B cell (primary cell): ENCODE data around the gene SNX11. TPM values are rescaled to one million over a fixed set of nuclear protein-coding genes. Genes with fewer than 3 reads are reported as not detected.

ENCODE experiments used
- ATAC-seq: fragments of 200-7000 bp; cut with Tn5 transposase; one replicate; pipeline ENCODE4 v1.10.0; 2021; ENCODE audit warnings: low read depth, mild to moderate bottlenecking, moderate number of reproducible peaks, moderate library complexity
- CTCF ChIA-PET: fragments of 350-600 bp; sonication (Branson Sonifier 250); formaldehyde crosslinking; loops from one replicate; lab custom pipeline; 2021; ENCODE audit warnings: antibody characterized with exemption, inconsistent platforms; lab: Charles Lee
- POLR2A ChIA-PET: fragments of 350-600 bp; sonication (Branson Sonifier 250); formaldehyde crosslinking; loops from one replicate; lab custom pipeline; 2021; ENCODE audit warnings: antibody characterized with exemption; lab: Charles Lee
- DNase-seq: peaks from one replicate; pipeline ENCODE4 v3.0.0; 2013
- H2AFZ ChIP-seq: 2 replicates; pipeline ENCODE4 v1.6.1; 2012; ENCODE audit warnings: mild to moderate bottlenecking, low read depth, low read length; ENCODE audit not compliant: insufficient read depth, poor library complexity, severe bottlenecking
- H3K27ac ChIP-seq, 2 donors: 1 replicate in 1 of 2; 2 replicates in 1 of 2; pipeline ENCODE4 v1.5.1; 2012 to 2013; ENCODE audit warnings: low read length in 2 of 2, mild to moderate bottlenecking in 2 of 2, moderate library complexity in 1 of 2
- H3K27me3 ChIP-seq, 4 experiments: fragments of 200-600 bp in 1 of 4; sonication (generic) in 1 of 4; replicated peaks in 1 of 4; 1 replicate in 2 of 4; 2 replicates in 2 of 4; pipeline versions ENCODE4 v1.6.1 to v1.7.0; 2013 to 2016; ENCODE audit warnings: low read length in 3 of 4, mild to moderate bottlenecking in 2 of 4, mixed read lengths in 1 of 4, moderate library complexity in 1 of 4; ENCODE audit not compliant: insufficient read depth in 4 of 4, control insufficient read depth in 3 of 4; ENCODE audit errors: control extremely low read depth in 1 of 4
- H3K36me3 ChIP-seq, 2 experiments: replicated peaks in 1 of 2; 1 replicate in 1 of 2; 2 replicates in 1 of 2; pipeline versions ENCODE4 v1.6.1 to v1.7.1; 2013; ENCODE audit warnings: low read length in 1 of 2; ENCODE audit not compliant: insufficient read depth in 2 of 2, control insufficient read depth in 1 of 2; ENCODE audit errors: control extremely low read depth in 1 of 2, extremely low read depth in 1 of 2
- H3K4me1 ChIP-seq, 2 donors: fragments of 200-600 bp in 1 of 2; sonication (generic) in 1 of 2; 1 replicate in 1 of 2; 2 replicates in 1 of 2; pipeline versions ENCODE4 v1.5.1 to v1.6.1; 2013 to 2017; ENCODE audit warnings: low read length in 2 of 2; ENCODE audit not compliant: control insufficient read depth in 2 of 2, insufficient read depth in 2 of 2
- H3K4me2 ChIP-seq: replicated peaks from 2 replicates; pipeline ENCODE3; 2012; ENCODE audit warnings: mild to moderate bottlenecking, low read depth, low read length; ENCODE audit not compliant: poor library complexity, severe bottlenecking
- H3K4me3 ChIP-seq, 5 experiments: fragments of 200-600 bp in 1 of 5; sonication (generic) in 1 of 5; 1 replicate in 3 of 5; 2 replicates in 2 of 5; pipeline versions ENCODE4 v1.5.1 to v1.7.0; 2011 to 2016; ENCODE audit warnings: low read length in 4 of 5, mild to moderate bottlenecking in 4 of 5, low read depth in 2 of 5, control low read depth in 1 of 5, moderate library complexity in 1 of 5; ENCODE audit not compliant: insufficient read depth in 1 of 5; ENCODE audit errors: control extremely low read depth in 1 of 5, extremely low read depth in 1 of 5
- H3K79me2 ChIP-seq: fragments of 200-600 bp; sonication (generic); one replicate; pipeline ENCODE4 v1.6.0; 2016; ENCODE audit warnings: low read length; ENCODE audit not compliant: control insufficient read depth, insufficient read depth
- H3K9ac ChIP-seq: fragments of 200-600 bp; sonication (generic); 2 replicates; pipeline ENCODE4 v1.6.1; 2017; ENCODE audit warnings: mild to moderate bottlenecking, low read length, moderate library complexity
- H3K9me3 ChIP-seq, 3 donors: one replicate each; pipeline versions ENCODE4 v1.6.1 to v1.7.1; 2013; ENCODE audit warnings: low read length in 2 of 3; ENCODE audit not compliant: control insufficient read depth in 2 of 3, insufficient read depth in 1 of 3; ENCODE audit errors: control extremely low read depth in 1 of 3
- H4K20me1 ChIP-seq: 2 replicates; pipeline ENCODE4 v1.6.0; 2012; ENCODE audit warnings: mild to moderate bottlenecking, low read length; ENCODE audit not compliant: insufficient read depth, control insufficient read depth, poor library complexity, severe bottlenecking
- H3K27ac Mint-ChIP-seq: one replicate; pipeline ENCODE4 v1.8.0; 2021; ENCODE audit warnings: mixed read lengths
- H3K27me3 Mint-ChIP-seq: one replicate; pipeline ENCODE4 v1.8.0; 2021; ENCODE audit warnings: mixed read lengths
- H3K4me1 Mint-ChIP-seq: one replicate; pipeline ENCODE4 v1.8.0; 2021; ENCODE audit warnings: mixed read lengths
- H3K4me3 Mint-ChIP-seq: one replicate; pipeline ENCODE4 v1.8.0; 2021; ENCODE audit warnings: mixed read lengths
- H3K9me3 Mint-ChIP-seq: one replicate; pipeline ENCODE4 v1.8.0; 2022; ENCODE audit warnings: mixed read lengths; ENCODE audit not compliant: insufficient read depth
- EZH2 ChIP-seq: IDR thresholded peaks from 2 replicates; pipeline ENCODE4 v1.6.1; 2012; ENCODE audit warnings: borderline replicate concordance, low read depth, mild to moderate bottlenecking, moderate library complexity, low read length; ENCODE audit not compliant: insufficient read depth, poor library complexity, severe bottlenecking
- WGBS: methylation state at CpG from one replicate; pipeline ENCODE4 v1.1.5; 2013; ENCODE audit warnings: missing lambda C conversion rate; ENCODE audit not compliant: insufficient coverage; 5-methylcytosine and 5-hydroxymethylcytosine counted together
- intact Hi-C: fragments of 100-400 bp; cut with micrococcal nuclease; formaldehyde crosslinking; loops from one replicate; pipeline ENCODE4 v1.10.0; 2022
- polyA plus RNA-seq: library from polyadenylated mRNA; depleted of rRNA; stranded (reverse); fragments of >200 nt; gene quantifications from 2 replicates; pipeline ENCODE4 v1.2.3, GENCODE V29; 2012
- total RNA-seq, 2 donors: library from RNA; stranded (reverse); fragments of 120-200 nt in 1 of 2; gene quantifications; 1 replicate in 1 of 2; 2 replicates in 1 of 2; pipeline versions ENCODE4 v1.2.3 to v1.2.4, GENCODE V29; 2013 to 2022
- TF ChIP-seq, protein P1 (sequence below): fragments of 200-600 bp; IDR thresholded peaks from one replicate; pipeline ENCODE4 v1.8.0; 2022; ENCODE audit warnings: antibody characterized with exemption, mild to moderate bottlenecking

SNX11 gene
- total and polyA plus RNA-seq, 2 donors (not counting 1 experiment from before 2014, with no cell fraction given), result 25.6 to 42.0 TPM

DNA sequence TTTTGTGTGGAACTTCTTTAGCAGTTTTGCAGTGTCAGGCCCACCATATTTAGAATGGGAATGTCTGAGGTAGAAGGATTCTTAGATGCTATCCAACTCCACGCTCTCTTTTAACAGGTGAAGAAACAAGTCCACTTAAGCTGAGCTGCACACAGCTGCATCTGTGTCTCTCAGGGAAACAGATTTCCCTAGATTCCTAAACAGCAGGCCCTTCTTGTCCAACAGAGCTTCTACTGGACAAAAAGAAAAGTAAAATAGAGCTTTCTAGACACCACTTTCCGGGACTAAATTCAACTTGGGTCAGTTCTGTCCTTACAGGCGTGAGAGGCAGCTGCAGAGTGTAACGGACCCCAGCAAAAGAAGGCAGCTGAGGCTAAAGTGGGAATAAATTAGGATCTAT is 51.7 kb downstream of the SNX11 start:
- H3K4me1 Mint-ChIP-seq, result peaks cover 4% of the 10 kb centered on the region
- intact Hi-C loops, result no loop called here
- WGBS, result 100% methylated on average over 3 of the region's 4 CpGs
- no peak overlapping the region for H3K4me2 ChIP-seq
- H3K4me3 Mint-ChIP-seq, result no peak overlapping the region
- no peaks in the 10 kb centered on the region for H3K27me3 ChIP-seq
- H2AFZ ChIP-seq, result no peak overlapping the region
- H3K27me3 Mint-ChIP-seq, result no peaks in the 10 kb centered on the region
- H3K9me3 ChIP-seq, result no peaks in the 10 kb centered on the region
- CTCF ChIA-PET, result interaction anchor here (1.4 to 1.6 kb wide), 2 partner anchors 23 to 79 kb away, joined by 3 read pairs; no protein-coding TSS in a partner anchor
- H3K27ac ChIP-seq, result no peak overlapping the region
- no peak overlapping the region for H3K9ac ChIP-seq
- TF ChIP-seq EZH2, result no peak
- no peaks in the 10 kb centered on the region for H3K4me1 ChIP-seq
- H3K9me3 Mint-ChIP-seq, result no peaks in the 10 kb centered on the region
- H4K20me1 ChIP-seq, result no peaks in the 10 kb centered on the region
- H3K4me3 ChIP-seq, result no peak overlapping the region
- POLR2A ChIA-PET, result interaction anchor here (0.7 kb wide), 1 partner anchor 1219 kb away, joined by 4 read pairs; no protein-coding TSS in a partner anchor
- peaks cover 0 to 20% of the 10 kb centered on the region in 2 experiments for H3K36me3 ChIP-seq
- no peak for ATAC-seq
- no peak for DNase-seq
- no peaks in the 10 kb centered on the region for H3K79me2 ChIP-seq
- no peak overlapping the region for H3K27ac Mint-ChIP-seq

DNA sequence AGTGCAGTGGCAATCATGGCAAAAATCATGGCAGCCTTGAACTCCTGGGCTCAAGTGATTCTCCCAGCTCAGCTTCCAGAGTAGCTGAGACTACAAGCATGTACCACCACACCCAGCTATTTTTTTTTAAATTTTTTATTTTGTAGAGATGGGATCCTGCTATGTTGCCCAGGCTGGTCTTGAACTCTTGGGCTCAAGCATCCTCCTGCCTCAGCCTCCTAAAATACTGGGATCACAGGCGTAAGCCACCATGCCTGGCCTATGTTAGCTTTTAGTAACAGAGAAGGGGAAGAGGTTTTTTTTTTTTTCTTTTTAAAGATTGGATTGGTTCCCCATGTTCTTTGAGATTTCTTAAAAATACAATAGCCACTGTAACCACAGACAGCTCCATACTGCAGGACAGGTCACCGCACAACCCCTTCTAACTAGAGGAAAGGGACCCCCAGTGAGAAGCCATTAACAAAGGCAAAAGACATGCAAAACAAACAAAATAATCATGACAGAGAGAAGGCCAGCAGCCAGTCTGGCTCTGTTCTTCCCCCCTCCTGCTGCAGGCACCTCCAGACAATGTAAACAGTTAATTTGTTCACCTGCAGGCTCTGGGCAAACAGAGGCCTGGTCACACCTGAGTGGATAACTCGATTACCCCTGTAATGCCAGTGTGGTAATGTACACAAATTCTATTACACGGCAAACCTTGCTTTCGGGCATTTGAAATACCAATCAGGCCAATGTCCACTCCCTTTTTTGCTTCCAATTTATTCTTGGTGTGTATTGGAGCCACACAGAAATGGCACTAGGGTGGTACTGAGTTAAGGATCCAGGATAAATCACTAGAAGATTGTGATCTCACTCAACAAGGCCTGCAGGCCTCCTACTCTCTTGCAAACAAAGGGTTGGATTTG is 52.9 kb downstream of the SNX11 start:
- WGBS, result 92% methylated on average over 2 of the region's 5 CpGs
- ATAC-seq (no peak), DNase-seq (no peak)
- Mint-ChIP-seq H3K9me3 (no peaks in the 10 kb centered on the region), H3K4me3 (no peak overlapping the region), H3K4me1 (peaks cover 4% of the 10 kb centered on the region), H3K27ac (no peak overlapping the region), H3K27me3 (no peaks in the 10 kb centered on the region)
- TF ChIP-seq, protein P1, sequence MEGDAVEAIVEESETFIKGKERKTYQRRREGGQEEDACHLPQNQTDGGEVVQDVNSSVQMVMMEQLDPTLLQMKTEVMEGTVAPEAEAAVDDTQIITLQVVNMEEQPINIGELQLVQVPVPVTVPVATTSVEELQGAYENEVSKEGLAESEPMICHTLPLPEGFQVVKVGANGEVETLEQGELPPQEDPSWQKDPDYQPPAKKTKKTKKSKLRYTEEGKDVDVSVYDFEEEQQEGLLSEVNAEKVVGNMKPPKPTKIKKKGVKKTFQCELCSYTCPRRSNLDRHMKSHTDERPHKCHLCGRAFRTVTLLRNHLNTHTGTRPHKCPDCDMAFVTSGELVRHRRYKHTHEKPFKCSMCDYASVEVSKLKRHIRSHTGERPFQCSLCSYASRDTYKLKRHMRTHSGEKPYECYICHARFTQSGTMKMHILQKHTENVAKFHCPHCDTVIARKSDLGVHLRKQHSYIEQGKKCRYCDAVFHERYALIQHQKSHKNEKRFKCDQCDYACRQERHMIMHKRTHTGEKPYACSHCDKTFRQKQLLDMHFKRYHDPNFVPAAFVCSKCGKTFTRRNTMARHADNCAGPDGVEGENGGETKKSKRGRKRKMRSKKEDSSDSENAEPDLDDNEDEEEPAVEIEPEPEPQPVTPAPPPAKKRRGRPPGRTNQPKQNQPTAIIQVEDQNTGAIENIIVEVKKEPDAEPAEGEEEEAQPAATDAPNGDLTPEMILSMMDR, result no peak
- no peak for TF ChIP-seq EZH2
- Histone ChIP-seq H3K4me1 (no peaks in the 10 kb centered on the region), H3K4me3 (no peak overlapping the region), H3K27ac (no peak overlapping the region), H3K36me3 (peaks cover 0 to 18% of the 10 kb centered on the region in 2 experiments), H4K20me1 (no peaks in the 10 kb centered on the region), H3K27me3 (no peaks in the 10 kb centered on the region), H3K9ac (no peak overlapping the region), H3K9me3 (no peaks in the 10 kb centered on the region), H2AFZ (no peak overlapping the region), H3K4me2 (no peak overlapping the region), H3K79me2 (no peaks in the 10 kb centered on the region)
- ChIA-PET CTCF (no interaction called here), POLR2A (no interaction called here)
- intact Hi-C loops, result no loop called here
